Kidney tubule cell (primary cell): Measurements from ENCODE around the gene TNIK.

Experiments
- DNase-seq: peaks from one replicate; pipeline ENCODE4 v3.0.0-alpha.2; 2018; ENCODE audit warnings: low spot score

Gene TNIK

GRCh38 chr3:171417137-171417536 lies 43.1 kb downstream of the TNIK start:
- DNase-seq = no peak

GRCh38 chr3:171416666-171417065 lies 43.5 kb downstream of the TNIK start:
- no peak for DNase-seq

GRCh38 chr3:171416061-171416460 lies 44.1 kb downstream of the TNIK start:
- no peak for DNase-seq

- DNase-seq = peak; percentile 79
Observed at GRCh38 chr3:171415070-171415469, 45.1 kb downstream of the TNIK start.

GRCh38 chr3:171412473-171412872 lies 47.7 kb downstream of the TNIK start:
- no peak for DNase-seq

GRCh38 chr3:171412054-171412453 lies 48.2 kb downstream of the TNIK start:
- DNase-seq = no peak

GRCh38 chr3:171410186-171410585 lies 50.0 kb downstream of the TNIK start:
- DNase-seq = no peak

- peak; percentile 61 for DNase-seq
Observed at GRCh38 chr3:171407759-171408158, 52.4 kb downstream of the TNIK start.

- DNase-seq = no peak
Observed at GRCh38 chr3:171404376-171404967, 55.7 kb downstream of the TNIK start.

GRCh38 chr3:171402281-171402680 lies 57.9 kb downstream of the TNIK start:
- DNase-seq = no peak

GRCh38 chr3:171401432-171401831 lies 58.8 kb downstream of the TNIK start:
- DNase-seq = no peak

- no peak for DNase-seq
Observed at GRCh38 chr3:171399842-171400241, 60.4 kb downstream of the TNIK start.

GRCh38 chr3:171398343-171398742 lies 61.9 kb downstream of the TNIK start:
- no peak for DNase-seq

- DNase-seq = no peak
Observed at GRCh38 chr3:171397089-171397488, 63.1 kb downstream of the TNIK start.

- peak; percentile 75 for DNase-seq
Observed at GRCh38 chr3:171396048-171396447, 64.2 kb downstream of the TNIK start.

GRCh38 chr3:171393032-171393744 lies 67.0 kb downstream of the TNIK start:
- DNase-seq = no peak

- DNase-seq = no peak
Observed at GRCh38 chr3:171391432-171391831, 68.8 kb downstream of the TNIK start.

- no peak for DNase-seq
Observed at GRCh38 chr3:171390051-171390941, 69.9 kb downstream of the TNIK start.

- no peak for DNase-seq
Observed at GRCh38 chr3:171389491-171389890, 70.7 kb downstream of the TNIK start.

GRCh38 chr3:171388527-171388926 lies 71.7 kb downstream of the TNIK start:
- DNase-seq = no peak

- DNase-seq = no peak
Observed at GRCh38 chr3:171387062-171387461, 73.1 kb downstream of the TNIK start.

- no peak for DNase-seq
Observed at GRCh38 chr3:171385086-171385485, 75.1 kb downstream of the TNIK start.
